ENCODE results near the gene PARP3. TPM values are rescaled to one million over a fixed set of nuclear protein-coding genes. Genes with fewer than 3 reads are reported as not detected.

Gene PARP3
- total RNA-seq, result 7.5 TPM

GRCh38 chr3:51941798-51942602, at the start of gene PARP3, which contains the start of gene RRP9:
PARP3 (plus strand) TSS chr3:51942363; CDS start chr3:51943356, 993 bp downstream.
RRP9 (minus strand) TSS chr3:51941904; CDS start chr3:51941867, 37 bp downstream.

DNA sequence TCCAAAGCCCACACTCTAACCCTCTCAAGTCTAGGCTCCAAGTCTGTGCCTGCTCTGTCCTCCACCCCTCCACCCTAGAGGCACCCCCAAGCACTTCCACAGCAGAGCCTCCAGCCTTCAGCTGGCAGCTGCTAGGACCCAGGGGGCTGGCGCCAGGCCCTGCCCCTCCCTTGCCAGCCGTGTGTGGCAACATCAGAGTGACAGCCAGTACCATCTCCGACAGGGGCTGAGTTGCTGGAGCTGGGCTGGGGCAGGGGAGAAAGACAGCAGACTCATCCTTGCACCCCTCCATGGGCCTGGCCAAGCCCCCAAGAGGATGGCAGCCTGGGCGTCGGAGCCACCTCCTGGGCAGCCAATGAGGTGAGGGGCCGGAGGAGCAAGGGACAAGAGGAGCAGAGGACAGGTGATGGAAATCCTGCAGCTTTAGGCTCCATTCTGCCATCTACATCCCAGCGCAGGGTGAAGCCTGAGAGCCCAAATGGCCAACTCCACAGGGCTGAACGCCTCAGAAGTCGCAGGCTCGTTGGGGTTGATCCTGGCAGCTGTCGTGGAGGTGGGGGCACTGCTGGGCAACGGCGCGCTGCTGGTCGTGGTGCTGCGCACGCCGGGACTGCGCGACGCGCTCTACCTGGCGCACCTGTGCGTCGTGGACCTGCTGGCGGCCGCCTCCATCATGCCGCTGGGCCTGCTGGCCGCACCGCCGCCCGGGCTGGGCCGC, 13.2 kb downstream of the PARP3 start, which contains the start of gene GPR62:
Gene GPR62 (plus strand): TSS at position 207 of the 718 bp plus-strand sequence. CDS start 272 bp downstream, at position 479.

GRCh38 chr3:51967384-51968169, 25.4 kb downstream of the PARP3 start, which contains the start of gene PCBP4:
PCBP4 (minus strand) TSS chr3:51967454; CDS start chr3:51961240, 6,214 bp downstream.

GRCh38 chr3:51974963-51975851, 33.0 kb downstream of the PARP3 start, which contains the start of gene ABHD14A:
ABHD14A (plus strand) TSS chr3:51975064; CDS start chr3:51975136, 72 bp downstream.

DNA sequence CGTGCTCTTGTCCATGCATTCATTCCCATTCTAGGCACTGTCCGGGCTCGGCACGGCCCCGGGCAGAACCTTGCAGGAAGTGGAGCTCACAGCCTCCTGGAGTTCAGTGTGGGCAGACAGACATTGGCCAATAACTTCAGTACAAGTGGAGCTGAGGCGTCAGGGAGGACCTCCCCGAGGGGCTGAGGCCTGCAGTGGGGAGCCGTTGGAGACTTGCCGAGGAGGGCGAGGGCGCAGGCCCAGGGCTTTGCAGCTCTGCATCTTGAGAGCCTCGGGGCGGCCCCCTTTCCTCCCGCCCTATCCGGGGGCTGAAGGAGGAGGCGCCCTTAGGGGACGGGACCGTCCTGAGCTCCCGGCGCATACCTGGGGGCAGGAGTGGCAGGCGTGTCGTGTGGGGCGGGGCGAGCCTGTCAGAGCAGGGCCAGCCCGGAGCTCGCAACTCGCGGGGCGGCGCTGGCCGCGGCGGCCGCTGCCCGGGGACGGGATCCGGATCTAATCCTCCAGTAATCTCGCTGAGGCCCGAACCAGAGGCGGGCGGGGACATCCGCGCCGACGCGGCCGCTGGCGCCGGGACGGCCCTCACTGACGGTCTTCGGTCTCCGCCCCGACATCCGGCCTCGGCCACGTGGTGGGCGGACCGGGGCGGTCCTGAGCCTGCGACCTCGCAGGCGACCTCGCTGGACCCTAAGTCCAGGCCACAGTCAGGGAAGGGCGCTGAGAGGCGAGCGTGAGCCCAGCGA, 40.8 kb downstream of the PARP3 start, which contains the start of gene ACY1:
Gene ACY1 (plus strand): TSS at position 698 of the 740 bp plus-strand sequence. CDS start 530 bp downstream, outside the sequence.

DNA sequence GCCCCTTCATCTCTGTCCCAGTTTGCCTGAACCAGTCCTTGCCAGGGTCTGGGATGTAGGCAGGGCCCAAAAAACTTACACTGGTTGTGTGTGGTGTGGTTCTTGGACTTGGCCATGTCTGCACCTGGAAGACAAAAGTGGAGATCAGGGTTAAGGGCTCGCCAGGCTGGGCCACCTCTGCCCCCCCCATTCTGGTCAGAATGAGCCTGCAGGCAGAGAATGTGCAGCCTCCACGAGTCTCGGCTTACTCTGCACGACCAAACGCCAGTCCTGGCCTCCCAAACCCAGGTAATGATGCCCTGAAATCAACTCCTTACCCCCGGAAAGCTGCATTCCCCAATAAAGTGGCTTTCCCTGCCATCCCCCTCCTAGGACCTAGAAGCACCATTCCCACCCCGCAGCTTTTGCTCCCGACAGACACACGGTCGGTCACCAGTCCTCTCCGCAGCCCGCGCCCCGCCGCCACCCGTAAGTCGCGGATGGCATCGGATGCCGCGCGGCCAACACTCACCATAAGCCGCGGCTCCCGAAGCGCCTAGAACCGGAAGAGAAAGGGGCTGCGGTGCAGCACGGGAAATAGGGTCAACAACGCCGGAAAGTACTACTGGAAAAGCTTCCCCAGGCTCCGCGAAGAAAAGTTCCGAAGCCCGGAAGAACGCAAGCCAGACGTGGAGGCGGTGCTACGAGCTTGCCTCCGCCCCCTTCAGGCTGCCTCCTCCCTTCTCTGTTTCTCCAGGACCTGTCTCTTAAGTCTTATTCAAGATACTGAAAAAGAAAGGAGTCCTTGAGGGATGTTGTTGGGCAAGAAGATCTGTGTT, 53.4 kb downstream of the PARP3 start, which contains the start of gene RPL29:
Gene RPL29 (minus strand): TSS at position 550 of the 818 bp plus-strand sequence. CDS start 434 bp downstream, at position 116.

Small RNA genes within 50 kb of the gene (small RNA-seq; reads per million reads assigned to genes)
- not detected for gene AC115284.1 (ENCODE audit: low replicate concordance)

Other genes starting within 250 kb of the PARP3 start
- gene GRM2, start 235.3 kb upstream of the PARP3 start, total RNA-seq, result 17.5 TPM
- gene IQCF6, start 163.1 kb upstream of the PARP3 start, total RNA-seq, result not detected
- gene IQCF2, start 80.7 kb upstream of the PARP3 start, total RNA-seq, result not detected
- not detected for gene IQCF5, start 66.8 kb upstream of the PARP3 start, total RNA-seq
- not detected for gene IQCF1, start 39.0 kb upstream of the PARP3 start, total RNA-seq
- gene RRP9, start 459 bp upstream of the PARP3 start, total RNA-seq, result 13.1 TPM
- gene GPR62, start 13.0 kb downstream of the PARP3 start, total RNA-seq, result 0.31 TPM
- 72.9 TPM for gene PCBP4, start 25.1 kb downstream of the PARP3 start, total RNA-seq
- gene ABHD14B, start 31.7 kb downstream of the PARP3 start, total RNA-seq, result 4.7 TPM
- gene ABHD14A, start 32.7 kb downstream of the PARP3 start, total RNA-seq, result 23.2 TPM
- 6.9 TPM for gene ACY1, start 41.2 kb downstream of the PARP3 start, total RNA-seq
- gene RPL29, start 53.5 kb downstream of the PARP3 start, total RNA-seq, result 712 TPM
- gene DUSP7, start 114.2 kb downstream of the PARP3 start, total RNA-seq, result 15.3 TPM
- 4.4 TPM for gene POC1A, start 212.1 kb downstream of the PARP3 start, total RNA-seq

All from parietal lobe (tissue), 2 donors.